Endodermal cell (in vitro differentiated cells): Measurements from ENCODE around the gene REEP2. TPM values are rescaled to one million over a fixed set of nuclear protein-coding genes. Genes with fewer than 3 reads are reported as not detected.

ENCODE experiments used
- DNase-seq: peaks from one replicate; pipeline ENCODE4 v3.0.0-alpha.2; 2017
- H3K27ac ChIP-seq: 2 replicates; pipeline ENCODE4 v1.5.1; 2013; ENCODE audit warnings: mild to moderate bottlenecking, low read depth, low read length, moderate library complexity
- H3K27me3 ChIP-seq: 2 replicates; pipeline ENCODE4 v1.6.1; 2013; ENCODE audit warnings: mild to moderate bottlenecking, low read length, moderate library complexity; ENCODE audit not compliant: insufficient read depth, control insufficient read depth, poor library complexity, severe bottlenecking
- H3K36me3 ChIP-seq: 2 replicates; pipeline ENCODE4 v1.7.0; 2013; ENCODE audit warnings: mild to moderate bottlenecking, low read length, moderate library complexity; ENCODE audit not compliant: control insufficient read depth, insufficient read depth
- H3K4me1 ChIP-seq: one replicate; pipeline ENCODE4 v1.7.0; 2013; ENCODE audit warnings: low read length; ENCODE audit not compliant: control insufficient read depth, insufficient read depth
- H3K4me3 ChIP-seq: 2 replicates; pipeline ENCODE4 v1.5.1; 2013; ENCODE audit warnings: mild to moderate bottlenecking, low read length, moderate library complexity
- H3K9ac ChIP-seq: 2 replicates; pipeline ENCODE4 v1.6.1; 2013; ENCODE audit warnings: mild to moderate bottlenecking, low read length, moderate library complexity; ENCODE audit not compliant: poor library complexity, severe bottlenecking; ENCODE audit errors: extremely low read depth
- H3K9me3 ChIP-seq: 2 replicates; pipeline ENCODE4 v1.6.1; 2013; ENCODE audit warnings: mild to moderate bottlenecking, low read length, moderate library complexity; ENCODE audit not compliant: control insufficient read depth
- H3K27ac Mint-ChIP-seq: 2 replicates; pipeline ENCODE4 v1.8.0; 2020; ENCODE audit warnings: mixed read lengths
- H3K27me3 Mint-ChIP-seq: 2 replicates; pipeline ENCODE4 v1.8.0; 2021; ENCODE audit warnings: mild to moderate bottlenecking, mixed read lengths; ENCODE audit not compliant: insufficient read depth
- H3K36me3 Mint-ChIP-seq: 2 replicates; pipeline ENCODE4 v1.8.0; 2020; ENCODE audit warnings: low read depth, mixed read lengths
- H3K4me1 Mint-ChIP-seq: 2 replicates; pipeline ENCODE4 v1.8.0; 2020; ENCODE audit warnings: mixed read lengths
- H3K4me3 Mint-ChIP-seq: 2 replicates; pipeline ENCODE4 v1.8.0; 2020; ENCODE audit warnings: mild to moderate bottlenecking, moderate library complexity, mixed read lengths
- H3K9me3 Mint-ChIP-seq: 2 replicates; pipeline ENCODE4 v1.8.0; 2020; ENCODE audit warnings: mild to moderate bottlenecking, mixed read lengths
- WGBS, 2 experiments: methylation state at CpG; one replicate each; pipeline versions ENCODE4 v1.1.5 to v1.1.7; 2013; ENCODE audit warnings: missing lambda C conversion rate in 2 of 2, mixed read lengths in 1 of 2; ENCODE audit not compliant: insufficient coverage in 1 of 2, insufficient read length in 1 of 2; 5-methylcytosine and 5-hydroxymethylcytosine counted together
- total RNA-seq, 2 donors: library from RNA; stranded (reverse); fragmentation: NEBNext Ultra II Directional in 1 of 2; extraction: Animal tissue kit (Norgen Biotek cat#: 25700) in 1 of 2; gene quantifications; 2 replicates in 1 of 2; 3 replicates in 1 of 2; pipeline ENCODE4 v1.2.1, GENCODE V29; 2021
- TF ChIP-seq, protein P1 (sequence below): fragments of 200-600 bp; sonication (generic); conservative IDR thresholded peaks from 2 replicates; pipeline ENCODE4 v1.5.0; 2021; ENCODE audit warnings: antibody characterized with exemption, mild to moderate bottlenecking

The REEP2 gene
- total RNA-seq, 2 donors from 2014 or later, result 17.7 to 26.9 TPM

DNA sequence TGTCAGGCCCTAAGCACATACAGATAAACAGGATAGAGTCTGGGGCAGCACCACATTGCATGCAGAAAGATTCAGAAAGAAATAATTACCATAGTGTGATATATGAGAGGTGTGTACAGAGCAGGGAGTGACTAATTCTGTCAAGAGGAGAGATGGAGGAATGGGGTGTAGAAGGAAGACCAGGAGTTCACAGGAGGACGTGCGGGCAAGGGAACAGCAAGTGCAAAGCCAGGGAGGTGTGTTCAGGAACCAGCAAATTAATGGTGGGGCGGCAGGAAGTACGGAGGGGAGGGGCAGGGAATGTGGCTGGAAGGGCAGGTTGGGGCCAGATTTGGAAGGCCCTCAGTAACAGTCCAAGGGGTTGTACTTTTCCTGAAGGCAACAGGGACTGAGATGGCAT, 43.8 kb downstream of the REEP2 start:
- Mint-ChIP-seq H3K9me3 (no peaks in the 10 kb centered on the region), H3K4me1 (no peaks in the 10 kb centered on the region)

DNA sequence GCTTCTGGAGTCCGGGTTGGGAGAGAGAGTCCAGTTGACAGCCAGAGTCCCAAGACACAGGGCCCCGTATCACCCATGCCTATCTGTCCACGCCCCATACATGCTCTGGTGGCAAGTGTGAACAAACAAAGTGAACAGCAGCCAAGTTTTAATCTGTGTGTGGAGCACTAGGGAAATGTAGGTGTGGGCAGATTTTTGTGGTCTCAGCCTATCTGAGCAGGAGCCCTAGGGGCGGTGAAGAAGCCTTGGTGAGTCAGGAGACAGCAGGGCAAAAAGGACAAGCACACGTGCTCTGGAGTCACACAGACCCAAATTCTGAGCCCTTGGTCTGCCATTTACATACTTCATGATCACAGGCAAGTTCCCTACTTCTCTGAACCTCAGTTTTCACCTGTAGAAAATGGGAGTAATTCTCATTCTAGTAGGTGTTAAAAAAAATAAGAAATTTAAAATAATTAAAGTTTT, 49.7 kb downstream of the REEP2 start:
- no peaks in the 10 kb centered on the region for H3K36me3 Mint-ChIP-seq
- no peak overlapping the region for H3K4me3 ChIP-seq
- peaks cover 61% of the 10 kb centered on the region for H3K27me3 ChIP-seq
- 86 to 94% methylated on average over 3 to 5 of the region's 5 CpGs for WGBS, 2 experiments
- H3K4me3 Mint-ChIP-seq, result no peak overlapping the region
- H3K4me1 ChIP-seq, result peaks cover 16% of the 10 kb centered on the region
- no peak for DNase-seq
- H3K4me1 Mint-ChIP-seq, result peaks cover 36% of the 10 kb centered on the region
- peaks cover 49% of the 10 kb centered on the region for H3K27me3 Mint-ChIP-seq
- no peaks in the 10 kb centered on the region for H3K36me3 ChIP-seq
- H3K27ac ChIP-seq, result no peak overlapping the region
- H3K9me3 Mint-ChIP-seq, result no peaks in the 10 kb centered on the region
- no peak overlapping the region for H3K27ac Mint-ChIP-seq
- TF ChIP-seq, protein P1, sequence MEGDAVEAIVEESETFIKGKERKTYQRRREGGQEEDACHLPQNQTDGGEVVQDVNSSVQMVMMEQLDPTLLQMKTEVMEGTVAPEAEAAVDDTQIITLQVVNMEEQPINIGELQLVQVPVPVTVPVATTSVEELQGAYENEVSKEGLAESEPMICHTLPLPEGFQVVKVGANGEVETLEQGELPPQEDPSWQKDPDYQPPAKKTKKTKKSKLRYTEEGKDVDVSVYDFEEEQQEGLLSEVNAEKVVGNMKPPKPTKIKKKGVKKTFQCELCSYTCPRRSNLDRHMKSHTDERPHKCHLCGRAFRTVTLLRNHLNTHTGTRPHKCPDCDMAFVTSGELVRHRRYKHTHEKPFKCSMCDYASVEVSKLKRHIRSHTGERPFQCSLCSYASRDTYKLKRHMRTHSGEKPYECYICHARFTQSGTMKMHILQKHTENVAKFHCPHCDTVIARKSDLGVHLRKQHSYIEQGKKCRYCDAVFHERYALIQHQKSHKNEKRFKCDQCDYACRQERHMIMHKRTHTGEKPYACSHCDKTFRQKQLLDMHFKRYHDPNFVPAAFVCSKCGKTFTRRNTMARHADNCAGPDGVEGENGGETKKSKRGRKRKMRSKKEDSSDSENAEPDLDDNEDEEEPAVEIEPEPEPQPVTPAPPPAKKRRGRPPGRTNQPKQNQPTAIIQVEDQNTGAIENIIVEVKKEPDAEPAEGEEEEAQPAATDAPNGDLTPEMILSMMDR, result no peak
- H3K9ac ChIP-seq, result no peak overlapping the region
- H3K9me3 ChIP-seq, result no peaks in the 10 kb centered on the region

More for the DNA sequence above, 43.8 kb downstream of the REEP2 start:
- Mint-ChIP-seq H3K27ac (no peak overlapping the region), H3K36me3 (no peaks in the 10 kb centered on the region), H3K27me3 (peaks cover 28% of the 10 kb centered on the region), H3K4me3 (no peak overlapping the region)
- TF ChIP-seq, protein P1, result no peak
- WGBS, 2 experiments, result 72 to 79% methylated on average over 4 of the region's 4 CpGs
- Histone ChIP-seq H3K27me3 (peaks cover 26% of the 10 kb centered on the region), H3K9ac (no peak overlapping the region), H3K36me3 (no peaks in the 10 kb centered on the region), H3K4me3 (no peak overlapping the region), H3K4me1 (no peaks in the 10 kb centered on the region), H3K27ac (no peak overlapping the region), H3K9me3 (no peaks in the 10 kb centered on the region)
- DNase-seq, result peak; percentile 17

DNA sequence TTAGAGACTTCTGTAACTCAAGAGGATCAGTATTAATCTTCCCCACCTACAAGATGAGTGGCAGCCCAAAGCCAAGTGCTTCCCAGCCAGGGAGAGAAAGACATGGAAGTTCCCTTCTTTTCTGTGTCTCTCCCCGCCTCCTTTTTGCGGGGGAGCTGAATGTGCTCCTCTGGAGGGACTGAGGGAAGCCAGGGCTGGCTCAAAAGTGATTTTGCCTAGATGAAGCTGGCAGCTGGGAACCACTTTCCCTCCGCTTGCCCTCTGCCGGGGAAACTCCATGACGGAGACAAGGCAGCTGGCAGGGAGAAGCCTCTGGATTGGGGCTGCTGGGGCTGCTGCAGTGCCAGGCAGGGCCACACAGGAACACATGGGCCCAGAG, 50.8 kb downstream of the REEP2 start:
- Mint-ChIP-seq H3K36me3 (no peaks in the 10 kb centered on the region), H3K27ac (no peak overlapping the region), H3K9me3 (no peaks in the 10 kb centered on the region), H3K4me1 (peaks cover 40% of the 10 kb centered on the region), H3K4me3 (no peak overlapping the region), H3K27me3 (peaks cover 49% of the 10 kb centered on the region)
- Histone ChIP-seq H3K4me3 (no peak overlapping the region), H3K27ac (no peak overlapping the region), H3K4me1 (peaks cover 16% of the 10 kb centered on the region), H3K9ac (no peak overlapping the region), H3K9me3 (no peaks in the 10 kb centered on the region), H3K36me3 (no peaks in the 10 kb centered on the region), H3K27me3 (peaks cover 60% of the 10 kb centered on the region)
- DNase-seq, result peak; percentile 55
- WGBS, 2 experiments, result 84 to 89% methylated on average over 3 to 5 of the region's 5 CpGs
- TF ChIP-seq, protein P1, result no peak
